Stimulated activated CD4-positive, alpha-beta T cell treated with anti-CD3 and anti-CD28 coated beads, Interleukin-15, amount 100 ng/mL, for 48 hours (primary cell): Measurements from ENCODE around the gene AP2B1.
"Not testable (repeated sequence)": the region's sequence is repeated elsewhere in the genome, so short reads cannot be mapped to it uniquely, and the experiment has no call there.

Experiments used
- DNase-seq, 2 donors: peaks; one replicate each; pipeline ENCODE4 v3.0.0-alpha.2; 2020; ENCODE audit warnings: low read depth in 2 of 2

AP2B1 gene

GRCh38 chr17:35698800-35699199 is 111.7 kb downstream of the AP2B1 start:
- no peak for DNase-seq

- no peak for DNase-seq
Measured at GRCh38 chr17:35700150-35700549, 113.0 kb downstream of the AP2B1 start.

GRCh38 chr17:35701491-35701890 is 114.4 kb downstream of the AP2B1 start:
- DNase-seq = no peak

GRCh38 chr17:35703308-35703707 is 116.2 kb downstream of the AP2B1 start:
- not testable (repeated sequence) for DNase-seq

- DNase-seq = no peak
Measured at GRCh38 chr17:35705230-35705629, 118.1 kb downstream of the AP2B1 start.

- no peak for DNase-seq
Measured at GRCh38 chr17:35705705-35706104, 118.6 kb downstream of the AP2B1 start.

- no peak for DNase-seq
Measured at GRCh38 chr17:35708149-35708548, 121.0 kb downstream of the AP2B1 start.

- DNase-seq = no peak
Measured at GRCh38 chr17:35708951-35709350, 121.8 kb downstream of the AP2B1 start.

- DNase-seq = no peak
Measured at GRCh38 chr17:35709874-35710273, 122.8 kb downstream of the AP2B1 start.

- no peak for DNase-seq
Measured at GRCh38 chr17:35710950-35711349, 123.8 kb downstream of the AP2B1 start.

- no peak for DNase-seq
Measured at GRCh38 chr17:35713069-35713728, 126.1 kb downstream of the AP2B1 start.

GRCh38 chr17:35714988-35715387 is 127.9 kb downstream of the AP2B1 start:
- no peak for DNase-seq

- DNase-seq = no peak
Measured at GRCh38 chr17:35715416-35715815, 128.3 kb downstream of the AP2B1 start.

GRCh38 chr17:35716173-35716572 is 129.1 kb downstream of the AP2B1 start:
- no peak for DNase-seq

GRCh38 chr17:35716897-35717465 is 129.9 kb downstream of the AP2B1 start:
- no peak for DNase-seq

GRCh38 chr17:35717475-35717874 is 130.4 kb downstream of the AP2B1 start:
- no peak for DNase-seq

- DNase-seq = no peak
Measured at GRCh38 chr17:35723735-35724134, 136.6 kb downstream of the AP2B1 start.

- DNase-seq = no peak
Measured at GRCh38 chr17:35725058-35725457, 137.9 kb downstream of the AP2B1 start.

GRCh38 chr17:35725802-35726126 is 138.6 kb downstream of the AP2B1 start:
- no peak for DNase-seq

GRCh38 chr17:35726127-35726952 is 139.2 kb downstream of the AP2B1 start:
- DNase-seq = no peak

GRCh38 chr17:35726953-35727460 is 139.9 kb downstream of the AP2B1 start:
- no peak for DNase-seq

GRCh38 chr17:35727635-35728034 is 140.5 kb downstream of the AP2B1 start:
- no peak for DNase-seq

- no peak for DNase-seq
Measured at GRCh38 chr17:35728551-35728950, 141.4 kb downstream of the AP2B1 start.
